GM12801 (cell line): ENCODE measurements around the gene NEUROD1.

Source experiments
- CTCF ChIP-seq: IDR thresholded peaks from one replicate; pipeline ENCODE4 v1.5.1; 2011; ENCODE audit warnings: control low read depth; ENCODE audit not compliant: insufficient read length; ENCODE audit errors: extremely low read depth

NEUROD1 gene

GRCh38 chr2:181675254-181675653 lies 5.1 kb downstream of the NEUROD1 start:
- TF ChIP-seq CTCF = no peak

- TF ChIP-seq CTCF = no peak
Measured at GRCh38 chr2:181674461-181674860, 5.9 kb downstream of the NEUROD1 start.

DNA sequence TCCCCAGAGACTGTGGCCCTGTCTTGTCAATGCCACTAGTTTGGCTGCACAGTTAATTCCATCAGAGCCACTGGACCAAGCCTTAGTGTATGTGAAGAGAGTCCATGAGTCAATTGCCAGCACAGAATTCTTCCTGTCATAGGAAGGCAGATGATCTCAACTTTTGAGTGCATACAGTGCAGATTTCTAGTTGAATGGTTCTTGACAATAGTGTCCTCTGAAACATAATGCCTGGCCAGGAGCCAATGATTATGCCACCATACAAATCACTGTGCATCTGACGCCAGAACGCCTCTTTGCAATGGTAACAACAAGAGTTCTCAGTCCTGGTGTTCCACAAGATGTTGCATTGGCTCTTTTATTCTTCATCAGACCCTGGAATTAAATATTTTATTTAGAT lies 7.1 kb downstream of the NEUROD1 start:
- no peak for TF ChIP-seq CTCF

GRCh38 chr2:181672255-181673008 lies 7.9 kb downstream of the NEUROD1 start:
- no peak for TF ChIP-seq CTCF

DNA sequence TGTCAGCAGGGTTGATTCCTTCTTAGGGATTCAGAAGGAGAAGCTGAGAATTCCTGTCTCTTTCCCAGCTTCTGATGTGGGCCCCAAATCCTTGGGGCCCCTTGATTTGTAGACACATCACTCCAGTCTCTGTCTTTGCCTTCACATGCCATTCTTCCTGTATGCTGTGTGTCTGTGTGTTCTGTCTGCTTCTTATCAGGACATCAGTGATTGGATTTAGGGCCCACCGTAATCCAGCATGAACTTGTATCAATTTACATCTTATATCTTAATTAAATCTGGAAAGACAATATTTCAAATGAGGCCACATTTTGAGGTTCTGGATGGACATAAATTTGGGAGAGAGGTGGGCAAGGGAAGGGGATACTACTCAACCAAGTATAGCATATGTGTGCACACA lies 9.7 kb downstream of the NEUROD1 start:
- no peak for TF ChIP-seq CTCF

- TF ChIP-seq CTCF = no peak
Measured at GRCh38 chr2:181667234-181667633, 13.1 kb downstream of the NEUROD1 start.

GRCh38 chr2:181662287-181662686 lies 18.0 kb downstream of the NEUROD1 start:
- TF ChIP-seq CTCF = no peak

- no peak for TF ChIP-seq CTCF
Measured at GRCh38 chr2:181660181-181660580, 20.1 kb downstream of the NEUROD1 start.
